ENCODE results near the gene SPX.

- TF ChIP-seq CTCF (IDR thresholded peaks at IDR 0.05), result no peak
- no peak for TF ChIP-seq POLR2A (IDR thresholded peaks at IDR 0.05)
These were observed 13.7 kb downstream of the SPX start for GRCh38 chr12:21539797-21540196.

All from Peyer's patch (tissue), 4 donors.